T-helper 17 cell (primary cell): Measurements from ENCODE around the gene LPCAT1. TPM values are rescaled to one million over a fixed set of nuclear protein-coding genes. Genes with fewer than 3 reads are reported as not detected.

Source experiments
- ATAC-seq: fragments of 150-1000 bp; cut with Tn5 transposase; 2 replicates; pipeline ENCODE4 v1.10.0; 2021; ENCODE audit warnings: mild to moderate bottlenecking, moderate library complexity
- DNase-seq, 3 donors: peaks; one replicate each; pipeline versions ENCODE4 v3.0.0 to v3.0.0-alpha.2; 2020 to 2021
- H3K9me3 ChIP-seq: one replicate; pipeline ENCODE4 v1.7.0; 2013; ENCODE audit warnings: low read length, mild to moderate bottlenecking; ENCODE audit not compliant: control insufficient read depth, poor library complexity, severe bottlenecking
- H3K27ac Mint-ChIP-seq: one replicate; pipeline ENCODE4 v1.8.0; 2022; ENCODE audit warnings: mild to moderate bottlenecking, moderate library complexity, mixed read lengths
- H3K27me3 Mint-ChIP-seq: one replicate; pipeline ENCODE4 v1.8.0; 2022; ENCODE audit warnings: mixed read lengths
- H3K36me3 Mint-ChIP-seq: one replicate; pipeline ENCODE4 v1.8.0; 2022; ENCODE audit warnings: low read depth, mixed read lengths
- H3K4me1 Mint-ChIP-seq: one replicate; pipeline ENCODE4 v1.8.0; 2022; ENCODE audit warnings: mild to moderate bottlenecking, mixed read lengths
- H3K4me3 Mint-ChIP-seq: one replicate; pipeline ENCODE4 v1.8.0; 2022; ENCODE audit warnings: mild to moderate bottlenecking, moderate library complexity, mixed read lengths
- total RNA-seq, 4 donors: library from RNA in 2 of 4; stranded (reverse) in 2 of 4; gene quantifications; one replicate each; pipeline ENCODE4 v1.2.3 and lab custom pipeline; 2022 to 2026

Gene LPCAT1
- total RNA-seq, 2 donors from 2014 or later = 23.4 to 24.8 TPM

- no peak overlapping the region for H3K27ac Mint-ChIP-seq
- H3K27me3 Mint-ChIP-seq = peaks cover 32% of the 10 kb centered on the region
- no peaks in the 10 kb centered on the region for H3K9me3 ChIP-seq
- H3K36me3 Mint-ChIP-seq = peaks cover 2% of the 10 kb centered on the region
- ATAC-seq = no peak
- peaks cover 3% of the 10 kb centered on the region for H3K4me1 Mint-ChIP-seq
- DNase-seq = peak in 1 of 3 donors; percentile 3
- H3K4me3 Mint-ChIP-seq = no peak overlapping the region
Observed at GRCh38 chr5:1413611-1414241, 110.0 kb downstream of the LPCAT1 start.

- peaks cover 32% of the 10 kb centered on the region for H3K27me3 Mint-ChIP-seq
- no peaks in the 10 kb centered on the region for H3K9me3 ChIP-seq
- peaks cover 2% of the 10 kb centered on the region for H3K36me3 Mint-ChIP-seq
- H3K4me1 Mint-ChIP-seq = peaks cover 3% of the 10 kb centered on the region
- no peak overlapping the region for H3K27ac Mint-ChIP-seq
- no peak overlapping the region for H3K4me3 Mint-ChIP-seq
- DNase-seq (peak in 1 of 3 donors; percentile 4), ATAC-seq (no peak)
Observed at GRCh38 chr5:1413211-1413610, 110.5 kb downstream of the LPCAT1 start.

GRCh38 chr5:1412621-1413020 is 111.1 kb downstream of the LPCAT1 start:
- Mint-ChIP-seq H3K27me3 (peaks cover 34% of the 10 kb centered on the region), H3K36me3 (peaks cover 2% of the 10 kb centered on the region), H3K4me1 (peaks cover 3% of the 10 kb centered on the region), H3K27ac (no peak overlapping the region), H3K4me3 (no peak overlapping the region)
- no peaks in the 10 kb centered on the region for H3K9me3 ChIP-seq
- ATAC-seq (no peak), DNase-seq (peak in 1 of 3 donors; percentile 4)

- H3K36me3 Mint-ChIP-seq = peaks cover 2% of the 10 kb centered on the region
- no peak overlapping the region for H3K27ac Mint-ChIP-seq
- H3K4me3 Mint-ChIP-seq = no peak overlapping the region
- ATAC-seq = no peak
- peaks cover 3% of the 10 kb centered on the region for H3K4me1 Mint-ChIP-seq
- DNase-seq = peak in 1 of 3 donors; percentile 6
- peaks cover 39% of the 10 kb centered on the region for H3K27me3 Mint-ChIP-seq
- no peaks in the 10 kb centered on the region for H3K9me3 ChIP-seq
Observed at GRCh38 chr5:1412163-1412562, 111.6 kb downstream of the LPCAT1 start.

Other genes with a start within 250 kb of the LPCAT1 start
- gene TERT, start 228.9 kb downstream of the LPCAT1 start, total RNA-seq = under 1 TPM; 0.10 to 0.80 TPM
- gene CLPTM1L, start 178.9 kb downstream of the LPCAT1 start, total RNA-seq = 10 to 100 TPM; 70.5 to 80.9 TPM
- gene SLC6A3, start 78.5 kb downstream of the LPCAT1 start, total RNA-seq = not detected